Keratinocyte (primary cell): ENCODE measurements around the gene CCN2. TPM values are rescaled to one million over a fixed set of nuclear protein-coding genes. Genes with fewer than 3 reads are reported as not detected.

Experiments used
- DNase-seq: peaks from one replicate; pipeline ENCODE4 v3.0.0-alpha.2; 2011; ENCODE audit warnings: low read depth, missing footprints, low spot score
- FAIRE-seq: peaks from 2 replicates; lab custom pipeline; 2011; peaks lifted over from hg19 to GRCh38; lab: Jason Lieb, UNC
- H2AFZ ChIP-seq: 2 replicates; pipeline ENCODE4 v1.6.0; 2012; ENCODE audit warnings: low read length, control low read depth, inconsistent platforms; ENCODE audit not compliant: control insufficient read depth
- H3K27ac ChIP-seq: 2 replicates; pipeline ENCODE4 v1.5.1; 2011; ENCODE audit warnings: low read length; ENCODE audit not compliant: control insufficient read depth, insufficient read depth
- H3K27me3 ChIP-seq: 3 replicates; pipeline ENCODE4 v1.6.0; 2011; ENCODE audit warnings: low read length; ENCODE audit not compliant: control insufficient read depth, insufficient read depth; ENCODE audit errors: extremely low read depth
- H3K36me3 ChIP-seq, 2 experiments: 2 replicates in 1 of 2; 3 replicates in 1 of 2; pipeline ENCODE4 v1.5.1; 2011; ENCODE audit warnings: low read length in 2 of 2, mild to moderate bottlenecking in 1 of 2; ENCODE audit not compliant: control insufficient read depth in 2 of 2, insufficient read depth in 2 of 2; ENCODE audit errors: extremely low read depth in 1 of 2
- H3K4me1 ChIP-seq: 3 replicates; pipeline ENCODE4 v1.5.1; 2011; ENCODE audit warnings: low read length; ENCODE audit not compliant: control insufficient read depth, insufficient read depth; ENCODE audit errors: extremely low read depth
- H3K4me2 ChIP-seq: 3 replicates; pipeline ENCODE4 v1.6.0; 2011; ENCODE audit warnings: low read depth, low read length; ENCODE audit not compliant: control insufficient read depth, insufficient read depth; ENCODE audit errors: extremely low read depth
- H3K4me3 ChIP-seq, 3 experiments: fragments of 200-600 bp in 1 of 3; sonication (generic) in 1 of 3; 2 replicates in 2 of 3; 3 replicates in 1 of 3; pipeline ENCODE4 v1.5.1; 2011 to 2016; ENCODE audit warnings: low read length in 3 of 3, mild to moderate bottlenecking in 3 of 3, control low read depth in 2 of 3, inconsistent platforms in 1 of 3, low read depth in 1 of 3, mixed read lengths in 1 of 3, mixed run types in 1 of 3, moderate library complexity in 1 of 3; ENCODE audit not compliant: control insufficient read depth in 2 of 3, insufficient read depth in 2 of 3; ENCODE audit errors: extremely low read depth in 1 of 3
- H3K79me2 ChIP-seq: 2 replicates; pipeline ENCODE4 v1.6.0; 2012; ENCODE audit warnings: low read length; ENCODE audit not compliant: control insufficient read depth, insufficient read depth
- H3K9ac ChIP-seq: 3 replicates; pipeline ENCODE4 v1.6.0; 2011; ENCODE audit warnings: low read length; ENCODE audit not compliant: control insufficient read depth, insufficient read depth; ENCODE audit errors: extremely low read depth
- H3K9me1 ChIP-seq: 3 replicates; pipeline ENCODE4 v1.6.0; 2011; ENCODE audit warnings: low read length; ENCODE audit not compliant: control insufficient read depth, insufficient read depth; ENCODE audit errors: extremely low read depth
- H3K9me3 ChIP-seq: 2 replicates; pipeline ENCODE4 v1.5.1; 2012; ENCODE audit warnings: low read depth, low read length; ENCODE audit not compliant: control insufficient read depth
- H4K20me1 ChIP-seq: 3 replicates; pipeline ENCODE4 v1.6.0; 2011; ENCODE audit warnings: low read length; ENCODE audit not compliant: control insufficient read depth, insufficient read depth; ENCODE audit errors: extremely low read depth
- CTCF ChIP-seq, 3 experiments: IDR thresholded peaks in 1 of 3; conservative IDR thresholded peaks in 1 of 3; optimal IDR thresholded peaks in 1 of 3; 2 replicates in 2 of 3; 3 replicates in 1 of 3; pipeline versions ENCODE3 to v1.5.1; 2011; ENCODE audit warnings: low read length in 3 of 3, mild to moderate bottlenecking in 3 of 3, moderate library complexity in 2 of 3, control low read depth in 1 of 3, inconsistent platforms in 1 of 3; ENCODE audit not compliant: insufficient read depth in 2 of 3; ENCODE audit errors: extremely low read depth in 1 of 3
- EZH2 ChIP-seq: IDR thresholded peaks from one replicate; pipeline ENCODE4 v1.6.1; 2012; ENCODE audit warnings: inconsistent platforms, mild to moderate bottlenecking, low read length, moderate library complexity
- dilution Hi-C: fragments of 300-500 bp; cut with MboI; formaldehyde crosslinking; loops from one replicate; pipeline ENCODE4 v1.7.0; 2020; ENCODE audit warnings: low sequenced_read_pairs; ENCODE audit not compliant: extremely low pct_ligation_motif_present
- polyA plus RNA-seq, 5 experiments: library from polyadenylated mRNA; depleted of rRNA in 3 of 5; stranded (reverse) in 3 of 5; stranded (forward) in 1 of 5; unstranded in 1 of 5; fragments of >200 nt; gene quantifications; 1 replicate in 1 of 5; 2 replicates in 3 of 5; 3 replicates in 1 of 5; pipeline versions ENCODE4 v1.2.1 to v1.2.3, GENCODE V29; 2011 to 2012; ENCODE audit warnings: missing spikeins in 2 of 5, low read depth in 1 of 5, low replicate concordance in 1 of 5

CCN2 gene
- polyA plus RNA-seq, 1 donor (not counting 4 experiments of a cell fraction or from before 2014, with no cell fraction given) = 78.2 TPM

GRCh38 chr6:131992557-131992956, 41.4 kb upstream of the CCN2 start:
- Histone ChIP-seq H3K79me2 (no peaks in the 10 kb centered on the region), H3K9ac (no peak overlapping the region), H4K20me1 (no peaks in the 10 kb centered on the region), H3K4me3 (no peak overlapping the region), H3K36me3 (no peaks in the 10 kb centered on the region), H3K4me2 (no peak overlapping the region), H3K4me1 (peaks cover 7% of the 10 kb centered on the region), H3K9me3 (no peaks in the 10 kb centered on the region), H3K27ac (no peak overlapping the region), H2AFZ (no peak overlapping the region), H3K9me1 (no peaks in the 10 kb centered on the region), H3K27me3 (no peaks in the 10 kb centered on the region)
- dilution Hi-C loops = no loop called here
- no peak for TF ChIP-seq EZH2
- TF ChIP-seq CTCF (optimal IDR thresholded peaks at IDR 0.05 in 1 of 3, IDR thresholded peaks at IDR 0.05 in 1 of 3, conservative IDR thresholded peaks at IDR 0.05 in 1 of 3; ENCODE audit: extremely low read depth in 1 of 3, insufficient read depth in 2 of 3, low read length in 3 of 3) = no peak
- DNase-seq (no peak), FAIRE-seq (no peak)

GRCh38 chr6:131989036-131989435, 37.9 kb upstream of the CCN2 start:
- Histone ChIP-seq H3K27ac (no peak overlapping the region), H4K20me1 (no peaks in the 10 kb centered on the region), H3K9me3 (no peaks in the 10 kb centered on the region), H3K9me1 (no peaks in the 10 kb centered on the region), H3K79me2 (no peaks in the 10 kb centered on the region), H3K4me3 (no peak overlapping the region), H3K27me3 (no peaks in the 10 kb centered on the region), H3K4me1 (no peaks in the 10 kb centered on the region), H3K4me2 (no peak overlapping the region), H2AFZ (no peak overlapping the region), H3K9ac (no peak overlapping the region), H3K36me3 (no peaks in the 10 kb centered on the region)
- dilution Hi-C loops = no loop called here
- no peak for FAIRE-seq
- DNase-seq = no peak
- TF ChIP-seq CTCF (optimal IDR thresholded peaks at IDR 0.05 in 1 of 3, IDR thresholded peaks at IDR 0.05 in 1 of 3, conservative IDR thresholded peaks at IDR 0.05 in 1 of 3; ENCODE audit: extremely low read depth in 1 of 3, insufficient read depth in 2 of 3, low read length in 3 of 3) (no peak), EZH2 (no peak)
